ENCODE measurements around the gene TBC1D9.

DNA sequence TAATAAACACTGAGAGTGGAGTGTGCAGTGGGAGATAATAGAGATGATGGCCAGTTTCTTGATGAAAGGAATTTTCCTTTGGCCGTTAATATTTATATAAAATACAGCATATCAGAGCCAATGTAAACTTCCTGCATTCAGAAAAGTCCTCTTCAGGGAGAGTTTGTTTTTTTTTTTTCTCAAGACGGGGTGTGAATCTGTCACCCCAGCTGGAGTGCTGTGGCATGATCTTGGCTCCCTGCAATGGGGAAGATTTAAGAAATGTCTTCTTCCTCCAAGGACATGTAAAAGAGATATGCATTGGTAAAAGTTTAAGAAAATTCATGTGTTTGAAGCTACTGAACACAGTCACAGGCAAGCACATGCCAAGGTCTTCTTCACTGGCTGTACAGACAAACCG is 25.4 kb upstream of the TBC1D9 start:
- TF ChIP-seq GATA3 (IDR thresholded peaks at IDR 0.05; ENCODE audit: low read depth, low read length): no peak
- no peak for TF ChIP-seq GATA2 (IDR thresholded peaks at IDR 0.05; ENCODE audit: low read depth, low read length)
